ENCODE data around the gene ETV5.

ETV5 gene

GRCh38 chr3:186095561-186096081, 13.3 kb downstream of the ETV5 start:
- TF ChIP-seq CTCF (IDR thresholded peaks at IDR 0.05; ENCODE audit: control extremely low read depth, extremely low read depth, low read depth, missing control alignments), result no peak
- DNase-seq (ENCODE audit: extremely low spot score), result no peak
- CTCF ChIA-PET, result interaction anchor here (2.8 kb wide), 1 partner anchor 14 kb away, joined by 11 read pairs; no protein-coding TSS in a partner anchor
- POLR2A ChIA-PET, result no interaction called here

GRCh38 chr3:186094696-186095425, 14.0 kb downstream of the ETV5 start:
- ChIA-PET CTCF (interaction anchor here (2.8 kb wide), 1 partner anchor 14 kb away, joined by 11 read pairs; no protein-coding TSS in a partner anchor), POLR2A (no interaction called here)
- TF ChIP-seq CTCF (IDR thresholded peaks at IDR 0.05; ENCODE audit: control extremely low read depth, extremely low read depth, low read depth, missing control alignments), result no peak

GRCh38 chr3:186094271-186094670, 14.6 kb downstream of the ETV5 start:
- ChIA-PET CTCF (interaction anchor here (0.6 to 2.8 kb wide), 5 partner anchors 13 to 446 kb away, joined by 3 to 11 read pairs (median 4); no protein-coding TSS in a partner anchor), POLR2A (no interaction called here)
- DNase-seq (ENCODE audit: extremely low spot score), result no peak
- no peak for TF ChIP-seq CTCF (IDR thresholded peaks at IDR 0.05; ENCODE audit: control extremely low read depth, extremely low read depth, low read depth, missing control alignments)

More at GRCh38 chr3:186094696-186095425, 14.0 kb downstream of the ETV5 start:
- no peak for DNase-seq (ENCODE audit: extremely low spot score)

DNA sequence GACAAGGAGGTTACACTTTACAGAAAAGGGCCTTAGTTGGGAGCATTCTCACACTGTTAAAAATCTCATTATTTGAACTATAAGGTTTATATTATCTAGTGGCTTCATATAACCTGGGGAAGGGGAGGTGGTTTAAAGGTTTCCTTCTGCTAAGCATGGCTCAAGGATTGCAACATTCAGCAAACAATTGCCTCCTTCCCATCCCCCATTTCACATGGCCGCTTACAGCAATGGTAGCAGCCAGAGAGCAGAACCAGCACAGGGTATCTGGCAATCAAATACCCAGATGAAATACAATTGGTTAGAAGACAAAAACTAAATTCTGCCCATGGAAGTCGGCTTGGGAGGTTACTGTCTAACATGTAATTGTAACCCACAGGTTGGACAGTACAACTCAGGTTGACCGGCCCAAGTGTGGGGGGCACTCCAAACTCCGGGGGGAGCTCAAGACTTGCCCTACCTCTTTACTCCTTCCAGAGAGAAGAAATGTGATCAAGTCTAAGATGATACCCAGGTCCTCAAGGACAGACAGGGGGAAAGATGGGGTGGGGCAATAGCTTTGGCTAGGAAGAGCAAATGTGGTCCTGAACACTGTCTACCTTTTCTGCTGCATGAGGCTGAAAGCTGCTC, 15.5 kb downstream of the ETV5 start:
- ChIA-PET CTCF (interaction anchor here (0.6 to 2.8 kb wide), 9 partner anchors 11 to 525 kb away, joined by 3 to 15 read pairs (median 4); no protein-coding TSS in a partner anchor), POLR2A (no interaction called here)
- no peak for TF ChIP-seq CTCF (IDR thresholded peaks at IDR 0.05; ENCODE audit: control extremely low read depth, extremely low read depth, low read depth, missing control alignments)
- no peak for DNase-seq (ENCODE audit: extremely low spot score)

- no peak for TF ChIP-seq CTCF (IDR thresholded peaks at IDR 0.05; ENCODE audit: control extremely low read depth, extremely low read depth, low read depth, missing control alignments)
- ChIA-PET POLR2A (no interaction called here), CTCF (interaction anchor here (1.0 to 2.8 kb wide), 7 partner anchors 11 to 525 kb away, joined by 3 to 15 read pairs (median 4); no protein-coding TSS in a partner anchor)
- no peak for DNase-seq (ENCODE audit: extremely low spot score)
Observed at GRCh38 chr3:186092360-186093070, 16.4 kb downstream of the ETV5 start.

DNA sequence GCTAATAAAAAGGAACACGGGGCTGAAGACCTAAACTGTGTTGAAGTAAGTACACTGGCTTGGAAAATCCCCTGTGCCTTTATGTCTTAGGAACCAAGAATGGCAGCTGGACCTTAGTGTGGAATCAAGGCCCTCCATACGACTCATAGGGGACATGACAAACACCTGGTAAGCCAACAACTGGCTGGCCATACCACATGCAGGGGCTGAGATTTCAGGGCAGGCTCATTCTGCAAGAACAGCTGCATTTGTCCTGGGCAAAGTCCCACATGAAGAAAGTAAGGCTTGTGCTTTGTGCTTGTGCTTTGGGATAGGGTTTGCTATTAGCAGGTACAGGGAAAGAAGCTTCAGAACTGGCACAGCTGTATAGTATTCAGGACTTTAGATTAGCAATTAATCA, 18.0 kb downstream of the ETV5 start:
- no peak for DNase-seq (ENCODE audit: extremely low spot score)
- CTCF ChIA-PET, result interaction anchor here (1.0 to 2.8 kb wide), 5 partner anchors 9 to 449 kb away, joined by 3 to 15 read pairs (median 4); no protein-coding TSS in a partner anchor
- no peak for TF ChIP-seq CTCF (IDR thresholded peaks at IDR 0.05; ENCODE audit: control extremely low read depth, extremely low read depth, low read depth, missing control alignments)
- POLR2A ChIA-PET, result interaction anchor here (0.6 kb wide), 1 partner anchor 14 kb away, joined by 8 read pairs; no protein-coding TSS in a partner anchor

All from GM10248 (cell line).